ENCODE results near the gene PPP1CA. TPM values are rescaled to one million over a fixed set of nuclear protein-coding genes. Genes with fewer than 3 reads are reported as not detected.

The PPP1CA gene
- total RNA-seq, 4 donors from 2014 or later = 164 to 216 (median 191) TPM

GRCh38 chr11:67400942-67401494 lies 640 bp downstream of the PPP1CA start:
- DNase-seq = peak in 1 of 2 donors; percentile 30
- TF ChIP-seq CTCF (IDR thresholded peaks at IDR 0.05) = no peak
- TF ChIP-seq POLR2A (IDR thresholded peaks at IDR 0.05) = no peak
- intact Hi-C loops (cut with DNase I) = no loop called here
- Histone ChIP-seq H3K27me3 (no peaks in the 10 kb centered on the region), H3K27ac (peak overlapping the region; percentile 75 to 89 (median 85)), H3K4me1 (peaks cover 37 to 54% of the 10 kb centered on the region in 2 donors), H3K4me3 (replicated peaks in 1 of 3) (peak overlapping the region; percentile 33 to 95 (median 63)), H3K9me3 (no peaks in the 10 kb centered on the region), H3K36me3 (peaks cover 24 to 25% of the 10 kb centered on the region in 2 donors)
- WGBS, 2 donors = 12% methylated on average over 7 of the region's 27 CpGs; no CpG with 5 or more reads in 1 of the 2 donors

GRCh38 chr11:67400251-67400941 lies 1.3 kb downstream of the PPP1CA start:
- Histone ChIP-seq H3K27ac (peak overlapping the region in 2 of 3 donors; percentile 85 to 89), H3K4me1 (peaks cover 37 to 48% of the 10 kb centered on the region in 2 donors), H3K27me3 (no peaks in the 10 kb centered on the region), H3K36me3 (peaks cover 24 to 25% of the 10 kb centered on the region in 2 donors), H3K9me3 (no peaks in the 10 kb centered on the region), H3K4me3 (replicated peaks in 1 of 3) (peak overlapping the region; percentile 33 to 95 (median 63))
- TF ChIP-seq CTCF (IDR thresholded peaks at IDR 0.05) = no peak
- TF ChIP-seq POLR2A (IDR thresholded peaks at IDR 0.05) = no peak
- no peak for DNase-seq
- intact Hi-C loops (cut with DNase I) = no loop called here
- WGBS, 2 donors = 50 to 51% methylated on average over 3 to 23 of the region's 23 CpGs

GRCh38 chr11:67398661-67399563 lies 2.7 kb downstream of the PPP1CA start:
- intact Hi-C loops (cut with DNase I) = loop anchor here (10.0 kb wide), 1 partner anchor 66 kb away; the partner anchor contains the start of gene TMEM134
- Histone ChIP-seq H3K36me3 (peaks cover 24 to 25% of the 10 kb centered on the region in 2 donors), H3K4me1 (peaks cover 31 to 35% of the 10 kb centered on the region in 2 donors), H3K27me3 (no peaks in the 10 kb centered on the region), H3K27ac (no peak overlapping the region), H3K9me3 (no peaks in the 10 kb centered on the region), H3K4me3 (replicated peaks in 1 of 3) (no peak overlapping the region)
- WGBS, 2 donors = 87 to 94% methylated on average over 24 to 25 of the region's 31 CpGs
- TF ChIP-seq CTCF (IDR thresholded peaks at IDR 0.05) = no peak
- TF ChIP-seq POLR2A (IDR thresholded peaks at IDR 0.05) = no peak
- DNase-seq = no peak

GRCh38 chr11:67397986-67398660 lies 3.5 kb downstream of the PPP1CA start:
- TF ChIP-seq CTCF (IDR thresholded peaks at IDR 0.05) = no peak
- no peak for TF ChIP-seq POLR2A (IDR thresholded peaks at IDR 0.05)
- Histone ChIP-seq H3K36me3 (peaks cover 24 to 25% of the 10 kb centered on the region in 2 donors), H3K9me3 (no peaks in the 10 kb centered on the region), H3K27ac (no peak overlapping the region), H3K4me1 (peaks cover 25 to 27% of the 10 kb centered on the region in 2 donors), H3K4me3 (replicated peaks in 1 of 3) (no peak overlapping the region), H3K27me3 (no peaks in the 10 kb centered on the region)
- intact Hi-C loops (cut with DNase I) = loop anchor here (10.0 kb wide), 1 partner anchor 67 kb away; the partner anchor contains the start of gene TMEM134
- no peak for DNase-seq
- WGBS, 2 donors = 89 to 90% methylated on average over 21 to 24 of the region's 24 CpGs

Measured in thyroid gland (tissue), 4 donors.